ENCODE data around the gene FLACC1.

DNA sequence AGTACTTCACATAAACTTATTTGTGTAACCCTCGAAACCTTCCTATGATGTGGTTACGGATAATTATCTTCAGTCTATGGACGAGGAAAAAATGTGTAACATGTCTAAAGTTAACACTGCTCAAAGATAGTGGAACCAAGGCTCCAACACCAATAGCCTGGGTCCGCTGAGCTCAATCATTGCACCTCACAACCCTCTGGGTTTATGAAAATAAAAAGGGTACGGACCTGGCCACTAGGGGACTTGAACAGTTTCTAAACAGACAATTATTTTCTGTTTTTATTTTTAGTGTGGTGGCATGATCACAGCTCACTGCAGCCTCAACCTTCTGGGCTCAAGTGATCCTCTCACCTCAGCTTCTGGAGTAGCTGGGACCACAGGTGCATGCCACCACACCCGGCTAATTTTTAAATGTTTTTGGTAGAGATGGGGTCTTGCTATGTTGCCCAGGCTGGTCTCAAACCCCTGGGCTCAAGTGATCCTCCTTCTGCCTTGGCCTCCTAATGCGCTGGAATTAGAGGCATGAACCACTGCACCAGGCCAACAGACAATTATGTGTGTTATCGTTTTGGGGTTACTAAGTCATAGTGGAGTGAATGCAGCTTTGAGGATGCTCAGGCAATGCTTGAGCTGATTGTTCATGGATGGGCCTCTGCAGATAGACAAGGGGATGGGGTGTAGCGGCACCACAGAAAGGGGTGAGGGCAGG lies 86.7 kb downstream of the FLACC1 start:
- TF ChIP-seq, protein P1, sequence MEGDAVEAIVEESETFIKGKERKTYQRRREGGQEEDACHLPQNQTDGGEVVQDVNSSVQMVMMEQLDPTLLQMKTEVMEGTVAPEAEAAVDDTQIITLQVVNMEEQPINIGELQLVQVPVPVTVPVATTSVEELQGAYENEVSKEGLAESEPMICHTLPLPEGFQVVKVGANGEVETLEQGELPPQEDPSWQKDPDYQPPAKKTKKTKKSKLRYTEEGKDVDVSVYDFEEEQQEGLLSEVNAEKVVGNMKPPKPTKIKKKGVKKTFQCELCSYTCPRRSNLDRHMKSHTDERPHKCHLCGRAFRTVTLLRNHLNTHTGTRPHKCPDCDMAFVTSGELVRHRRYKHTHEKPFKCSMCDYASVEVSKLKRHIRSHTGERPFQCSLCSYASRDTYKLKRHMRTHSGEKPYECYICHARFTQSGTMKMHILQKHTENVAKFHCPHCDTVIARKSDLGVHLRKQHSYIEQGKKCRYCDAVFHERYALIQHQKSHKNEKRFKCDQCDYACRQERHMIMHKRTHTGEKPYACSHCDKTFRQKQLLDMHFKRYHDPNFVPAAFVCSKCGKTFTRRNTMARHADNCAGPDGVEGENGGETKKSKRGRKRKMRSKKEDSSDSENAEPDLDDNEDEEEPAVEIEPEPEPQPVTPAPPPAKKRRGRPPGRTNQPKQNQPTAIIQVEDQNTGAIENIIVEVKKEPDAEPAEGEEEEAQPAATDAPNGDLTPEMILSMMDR (IDR thresholded peaks at IDR 0.05): no peak
- TF ChIP-seq EZH2 (IDR thresholded peaks at IDR 0.05; ENCODE audit: borderline replicate concordance, insufficient read depth, low read depth, low read length, poor library complexity, severe bottlenecking): no peak

All from B cell (primary cell).